T-helper 9 cell (primary cell): ENCODE data around the gene ACO2.

ENCODE experiments used
- DNase-seq: peaks from one replicate; pipeline ENCODE4 v3.0.0-alpha.2; 2020

Gene ACO2

DNA sequence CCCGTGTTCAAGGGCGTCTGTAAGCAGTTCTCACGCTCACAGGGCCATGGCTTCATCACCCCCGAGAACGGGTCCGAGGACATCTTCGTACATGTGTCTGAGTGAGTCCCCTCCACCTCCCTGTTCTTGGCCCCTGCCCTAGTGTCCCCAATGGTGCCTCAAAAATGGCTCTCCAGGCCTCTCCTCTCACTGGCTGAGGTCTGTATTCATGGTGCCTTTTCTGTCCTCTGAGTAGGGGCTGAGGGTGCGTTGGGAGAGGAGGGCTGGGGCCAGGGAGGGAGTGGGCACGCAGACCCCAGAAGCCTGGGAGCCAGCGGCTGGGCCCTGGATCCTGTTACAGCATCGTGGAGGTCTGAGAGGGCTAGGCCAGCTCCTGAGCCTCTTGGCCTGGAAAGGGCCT lies 104.8 kb downstream of the ACO2 start:
- no peak for DNase-seq

DNA sequence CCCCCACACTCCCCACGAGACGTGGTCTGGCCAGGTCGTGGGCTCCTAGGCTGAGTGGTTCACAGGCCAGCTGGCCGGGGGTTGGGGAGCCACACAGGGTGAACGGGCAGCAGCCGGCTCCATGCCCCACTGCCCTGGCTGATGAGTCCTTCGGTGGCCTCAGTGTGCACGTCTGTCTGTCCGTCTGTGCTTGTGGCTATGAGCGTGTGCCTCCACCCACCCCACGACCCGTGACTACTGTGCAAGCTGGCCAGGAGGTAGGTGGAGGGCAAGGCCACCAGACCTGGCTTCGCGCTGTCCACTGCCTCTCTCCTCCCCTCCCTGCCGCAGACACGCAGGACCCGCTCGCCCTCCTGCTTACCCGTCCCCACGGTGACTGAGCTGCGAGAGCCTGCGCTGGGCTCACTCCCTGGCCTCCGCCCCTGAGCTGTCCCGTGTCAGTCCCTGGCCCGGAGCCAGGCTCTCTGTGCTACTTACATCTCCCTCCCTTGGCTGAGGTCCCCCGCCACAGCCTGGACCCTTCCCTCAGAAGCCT lies 106.0 kb downstream of the ACO2 start:
- no peak for DNase-seq

DNA sequence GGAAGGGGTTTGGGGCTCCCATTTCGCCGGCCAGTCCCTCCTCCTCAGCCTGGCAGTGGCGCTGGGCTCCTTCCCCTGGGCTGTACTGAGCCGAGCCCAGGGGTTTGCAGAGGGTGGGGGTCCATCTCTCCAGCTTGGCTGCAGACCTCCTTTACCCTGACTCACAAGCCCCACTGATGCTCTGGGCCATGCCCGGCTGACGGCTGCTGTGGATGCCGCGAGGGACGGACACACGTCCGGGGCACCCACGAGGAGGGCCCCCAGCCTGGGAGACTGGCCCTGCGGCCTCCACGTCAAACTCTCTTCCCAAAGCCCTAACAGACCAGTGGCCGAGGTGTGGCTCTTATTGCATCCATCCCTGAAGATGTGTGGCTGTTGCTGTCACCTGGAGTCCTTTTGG lies 106.6 kb downstream of the ACO2 start:
- DNase-seq: no peak

DNA sequence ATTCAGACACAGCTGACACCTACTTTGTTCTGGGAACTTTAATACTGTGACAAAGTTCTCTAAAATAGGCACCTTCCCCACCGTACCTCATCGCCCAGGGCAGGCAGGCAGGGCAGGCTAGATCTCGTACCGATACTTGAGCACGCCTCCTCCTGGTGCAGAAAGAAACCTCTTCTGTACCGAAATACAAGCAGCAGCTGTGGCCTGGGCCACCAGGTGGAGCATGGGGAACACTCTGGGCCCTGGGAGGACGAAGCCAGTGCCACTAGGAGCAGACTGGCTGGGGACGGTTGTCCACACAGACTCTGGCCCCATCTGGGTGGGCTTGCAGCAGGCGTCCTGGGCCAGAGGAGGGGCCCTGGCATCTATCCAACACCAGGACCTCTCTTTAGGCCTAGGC lies 108.0 kb downstream of the ACO2 start:
- peak; percentile 8 for DNase-seq

DNA sequence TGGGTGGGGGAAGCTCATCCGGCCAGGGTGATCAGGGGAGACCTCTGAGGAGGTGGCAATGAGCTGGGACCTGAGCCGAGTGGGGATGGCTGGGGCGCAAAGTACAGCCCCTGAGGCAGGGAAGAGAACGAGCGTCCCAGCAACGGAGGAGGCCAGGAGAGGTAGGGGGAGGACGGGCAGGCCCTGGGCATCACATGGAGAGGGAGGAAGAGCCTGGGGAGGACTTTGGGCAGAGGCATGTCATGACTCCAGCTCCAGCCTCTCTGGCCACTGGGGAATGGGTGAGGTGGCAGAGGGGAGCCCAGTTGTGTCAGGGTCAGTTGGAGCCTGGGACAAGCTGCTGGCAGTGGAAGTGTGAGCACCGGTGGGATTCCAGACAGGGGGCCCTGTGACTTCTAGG lies 109.2 kb downstream of the ACO2 start:
- DNase-seq: no peak
